Measurements from ENCODE around the gene COL4A2.
"Not testable (repeated sequence)": the region's sequence is repeated elsewhere in the genome, so short reads cannot be mapped to it uniquely, and the experiment has no call there.

DNA sequence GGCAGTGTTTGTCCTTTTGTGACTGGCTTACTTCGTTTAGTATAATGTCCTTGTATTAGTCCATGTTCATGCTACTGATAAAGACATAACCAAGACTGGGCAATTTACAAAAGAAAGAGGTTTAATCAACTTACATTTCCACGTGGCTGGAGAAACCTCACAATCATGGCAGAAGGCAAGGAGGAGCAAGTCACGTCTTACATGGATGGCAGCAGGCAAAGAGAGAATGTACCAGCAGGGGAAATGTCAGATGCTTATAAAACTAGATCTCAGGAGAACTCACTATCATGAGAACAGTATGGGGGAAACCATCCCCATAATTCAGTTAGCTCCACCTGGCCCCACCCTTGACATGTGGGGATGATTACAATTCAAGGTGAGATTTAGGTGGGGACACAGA lies 14.5 kb downstream of the COL4A2 start:
- TF ChIP-seq ZNF274 (IDR thresholded peaks at IDR 0.05; ENCODE audit: low read depth, low read length); SUZ12 (IDR thresholded peaks at IDR 0.05; ENCODE audit: extremely low read depth, insufficient read depth, insufficient read length): not testable (repeated sequence)
